GM23248 (cell line): ENCODE results near the gene HOOK1. TPM values are rescaled to one million over a fixed set of nuclear protein-coding genes. Genes with fewer than 3 reads are reported as not detected.

Source experiments
- DNase-seq: peaks from one replicate; pipeline ENCODE4 v3.0.0-alpha.2; 2015
- H2AFZ ChIP-seq: fragments of 200-600 bp; sonication (generic); 2 replicates; pipeline ENCODE4 v1.6.1; 2016; ENCODE audit warnings: antibody characterized with exemption
- H3F3A ChIP-seq: fragments of 200-600 bp; sonication (generic); 2 replicates; pipeline ENCODE4 v1.6.1; 2016; ENCODE audit warnings: mild to moderate bottlenecking, antibody characterized with exemption, mixed run types; ENCODE audit not compliant: insufficient read depth
- H3K27ac ChIP-seq: fragments of 200-600 bp; sonication (generic); 2 replicates; pipeline ENCODE4 v1.5.1; 2016; ENCODE audit warnings: mild to moderate bottlenecking
- H3K27me3 ChIP-seq: fragments of 200-600 bp; sonication (generic); replicated peaks from 2 replicates; pipeline ENCODE4 v1.6.1; 2016; ENCODE audit warnings: mild to moderate bottlenecking; ENCODE audit not compliant: insufficient read depth
- H3K36me3 ChIP-seq: fragments of 200-600 bp; sonication (generic); 2 replicates; pipeline ENCODE4 v1.6.1; 2016; ENCODE audit warnings: low read depth, mild to moderate bottlenecking
- H3K4me1 ChIP-seq: fragments of 200-600 bp; sonication (generic); 2 replicates; pipeline ENCODE4 v1.6.1; 2016; ENCODE audit warnings: mild to moderate bottlenecking; ENCODE audit not compliant: insufficient read depth
- H3K4me2 ChIP-seq: fragments of 200-600 bp; sonication (generic); one replicate; pipeline ENCODE4 v1.6.1; 2016; ENCODE audit warnings: mild to moderate bottlenecking; ENCODE audit not compliant: unreplicated experiment
- H3K4me3 ChIP-seq: fragments of 200-600 bp; sonication (generic); 2 replicates; pipeline ENCODE4 v1.5.1; 2016; ENCODE audit warnings: mild to moderate bottlenecking
- H3K79me2 ChIP-seq: fragments of 200-600 bp; sonication (generic); 2 replicates; pipeline ENCODE4 v1.6.1; 2016; ENCODE audit warnings: mild to moderate bottlenecking; ENCODE audit not compliant: insufficient read depth
- H3K9ac ChIP-seq: fragments of 200-600 bp; sonication (generic); 2 replicates; pipeline ENCODE4 v1.6.1; 2016; ENCODE audit warnings: mild to moderate bottlenecking
- H3K9me2 ChIP-seq: fragments of 200-600 bp; sonication (generic); 2 replicates; pipeline ENCODE4 v1.6.1; 2016; ENCODE audit warnings: mixed run types, mild to moderate bottlenecking, moderate library complexity; ENCODE audit not compliant: insufficient read depth
- H3K9me3 ChIP-seq: fragments of 200-600 bp; sonication (generic); one replicate; pipeline ENCODE4 v1.6.1; 2017; ENCODE audit warnings: low read depth
- H4K20me1 ChIP-seq: fragments of 200-600 bp; sonication (generic); 2 replicates; pipeline ENCODE4 v1.6.0; 2016; ENCODE audit not compliant: insufficient read depth
- EZH2 ChIP-seq: fragments of 200-600 bp; sonication (generic); IDR thresholded peaks from 2 replicates; pipeline ENCODE4 v1.6.1; 2018; ENCODE audit warnings: antibody characterized with exemption, mild to moderate bottlenecking; ENCODE audit not compliant: insufficient read depth, poor library complexity, severe bottlenecking
- EZH2phosphoT487 ChIP-seq: fragments of 200-600 bp; sonication (generic); IDR thresholded peaks from 2 replicates; pipeline ENCODE4 v1.6.1; 2018; ENCODE audit warnings: antibody characterized with exemption, moderate library complexity, mild to moderate bottlenecking, low read depth; ENCODE audit not compliant: insufficient read depth
- WGBS, 2 experiments: methylation state at CpG; one replicate each; pipeline ENCODE4 v1.1.6; 2015 to 2017; ENCODE audit warnings: low lambda C conversion rate in 2 of 2, low coverage in 1 of 2; ENCODE audit errors: missing lambda C conversion rate in 2 of 2; 5-methylcytosine and 5-hydroxymethylcytosine counted together
- in situ Hi-C: fragments of 300-500 bp; cut with MboI; formaldehyde crosslinking; loops from 2 replicates; pipeline ENCODE4 v1.15.0; 2020
- polyA plus RNA-seq: library from polyadenylated mRNA; unstranded; fragments of >200 nt; fragmentation: Nextera tagmentation; extraction: Ambion mirVana; gene quantifications from 2 replicates; pipeline ENCODE4 v1.2.1, GENCODE V29; 2016
- total RNA-seq: library from RNA; depleted of rRNA; stranded (reverse); fragments of >200 nt; shearing (Covaris generic); gene quantifications from 2 replicates; pipeline ENCODE4 v1.2.3, GENCODE V29; 2014

HOOK1 gene
- total and polyA plus RNA-seq, 2 experiments from 2014 or later, result not detected

DNA sequence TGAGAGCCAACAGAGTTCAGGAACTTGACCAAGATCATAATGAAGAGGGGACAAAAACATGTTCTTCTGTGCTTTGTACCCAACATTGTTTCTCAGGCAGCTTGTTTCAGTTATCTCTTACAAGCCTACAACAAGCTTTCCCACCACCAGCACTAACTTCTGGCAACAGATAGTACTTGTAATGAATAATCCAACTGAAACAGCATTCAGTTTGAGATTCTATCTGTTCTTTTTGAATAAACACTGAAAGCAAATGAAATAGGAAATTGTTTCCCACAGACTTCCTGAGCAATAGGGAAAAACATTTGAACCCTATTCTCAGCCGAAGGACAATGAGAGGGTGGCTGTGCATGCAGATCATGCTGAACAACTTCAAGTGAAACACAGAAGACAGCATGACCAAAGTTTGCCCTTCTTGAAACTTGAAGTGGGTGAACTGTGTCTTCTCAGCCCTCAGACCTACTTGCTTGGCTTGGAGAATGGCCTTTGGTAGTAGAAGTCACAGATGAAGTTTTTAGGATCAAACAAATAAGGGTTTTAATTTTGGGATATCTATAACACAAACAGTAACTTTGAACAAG, 11.2 kb upstream of the HOOK1 start:
- no peaks in the 10 kb centered on the region for H3K9me3 ChIP-seq
- no peaks in the 10 kb centered on the region; the same call in 1 of the 2 replicates for H3K27me3 ChIP-seq
- H3K4me1 ChIP-seq, result no peaks in the 10 kb centered on the region
- no peak overlapping the region for H3K4me3 ChIP-seq
- H3K9me2 ChIP-seq, result no peaks in the 10 kb centered on the region
- no peaks in the 10 kb centered on the region for H4K20me1 ChIP-seq
- 0 to 4% methylated on average over 1 of the region's 1 CpG for WGBS, 2 experiments
- H3K36me3 ChIP-seq, result no peaks in the 10 kb centered on the region
- no peak for DNase-seq
- no peak overlapping the region for H3K9ac ChIP-seq
- H3K79me2 ChIP-seq, result no peaks in the 10 kb centered on the region
- H3F3A ChIP-seq, result no peaks in the 10 kb centered on the region
- TF ChIP-seq EZH2 (no peak), EZH2phosphoT487 (no peak)
- in situ Hi-C loops, result no loop called here
- no peak overlapping the region for H3K4me2 ChIP-seq
- no peak overlapping the region for H3K27ac ChIP-seq
- no peak overlapping the region for H2AFZ ChIP-seq

GRCh38 chr1:59804301-59804700, 10.4 kb upstream of the HOOK1 start:
- in situ Hi-C loops, result no loop called here
- DNase-seq, result no peak

GRCh38 chr1:59805554-59805953, 9.2 kb upstream of the HOOK1 start:
- Histone ChIP-seq H3K27me3 (peaks cover 3% of the 10 kb centered on the region; the same call in 1 of the 2 replicates), H3K9ac (no peak overlapping the region), H4K20me1 (no peaks in the 10 kb centered on the region), H2AFZ (no peak overlapping the region), H3K36me3 (no peaks in the 10 kb centered on the region), H3K79me2 (no peaks in the 10 kb centered on the region), H3K9me3 (no peaks in the 10 kb centered on the region), H3K4me1 (no peaks in the 10 kb centered on the region), H3F3A (no peaks in the 10 kb centered on the region), H3K27ac (no peak overlapping the region), H3K9me2 (no peaks in the 10 kb centered on the region), H3K4me3 (no peak overlapping the region), H3K4me2 (no peak overlapping the region)
- TF ChIP-seq EZH2, result no peak
- no peak for TF ChIP-seq EZH2phosphoT487
- no peak for DNase-seq
- in situ Hi-C loops, result no loop called here

More at GRCh38 chr1:59804301-59804700, 10.4 kb upstream of the HOOK1 start:
- Histone ChIP-seq H3K27me3 (no peaks in the 10 kb centered on the region; the same call in 1 of the 2 replicates), H3K36me3 (no peaks in the 10 kb centered on the region), H3K79me2 (no peaks in the 10 kb centered on the region), H3K9ac (no peak overlapping the region), H3K9me3 (no peaks in the 10 kb centered on the region), H2AFZ (no peak overlapping the region), H3K4me1 (no peaks in the 10 kb centered on the region), H3K4me3 (no peak overlapping the region), H3K9me2 (no peaks in the 10 kb centered on the region), H3K27ac (no peak overlapping the region), H3F3A (no peaks in the 10 kb centered on the region), H4K20me1 (no peaks in the 10 kb centered on the region), H3K4me2 (no peak overlapping the region)
- TF ChIP-seq EZH2 (no peak), EZH2phosphoT487 (no peak)

GRCh38 chr1:59814180-59814900, 409 bp upstream of the HOOK1 start:
- H3K9me3 ChIP-seq, result no peaks in the 10 kb centered on the region
- H3K4me1 ChIP-seq, result no peaks in the 10 kb centered on the region
- H3K27ac ChIP-seq, result no peak overlapping the region
- TF ChIP-seq EZH2phosphoT487 (no peak), EZH2 (no peak)
- H3F3A ChIP-seq, result no peaks in the 10 kb centered on the region
- H3K79me2 ChIP-seq, result no peaks in the 10 kb centered on the region
- H3K4me3 ChIP-seq, result no peak overlapping the region
- H2AFZ ChIP-seq, result no peak overlapping the region
- no peak overlapping the region for H3K9ac ChIP-seq
- H4K20me1 ChIP-seq, result no peaks in the 10 kb centered on the region
- no peak overlapping the region for H3K4me2 ChIP-seq
- WGBS, 2 experiments, result 17 to 27% methylated on average over 23 to 50 of the region's 50 CpGs
- no peaks in the 10 kb centered on the region for H3K9me2 ChIP-seq
- in situ Hi-C loops, result no loop called here
- peaks cover 66% of the 10 kb centered on the region for H3K27me3 ChIP-seq
- no peak for DNase-seq
- no peaks in the 10 kb centered on the region for H3K36me3 ChIP-seq
